Memory B cell (primary cell): ENCODE measurements around the gene MYMK.

Source experiments
- ATAC-seq: fragments of 150-1000 bp; cut with Tn5 transposase; 2 replicates; pipeline ENCODE4 v1.10.0; 2021; ENCODE audit warnings: low read depth, mild to moderate bottlenecking, moderate library complexity
- DNase-seq, 2 donors: peaks; one replicate each; pipeline ENCODE4 v3.0.0; 2022; ENCODE audit warnings: low spot score in 2 of 2
- H3K27ac Mint-ChIP-seq: one replicate; pipeline ENCODE4 v1.8.0; 2022; ENCODE audit warnings: mild to moderate bottlenecking, moderate library complexity, mixed read lengths
- H3K27me3 Mint-ChIP-seq: one replicate; pipeline ENCODE4 v1.8.0; 2022; ENCODE audit warnings: mixed read lengths
- H3K36me3 Mint-ChIP-seq: one replicate; pipeline ENCODE4 v1.8.0; 2022; ENCODE audit warnings: mild to moderate bottlenecking, mixed read lengths
- H3K4me1 Mint-ChIP-seq: one replicate; pipeline ENCODE4 v1.8.0; 2022; ENCODE audit warnings: mixed read lengths
- H3K4me3 Mint-ChIP-seq: one replicate; pipeline ENCODE4 v1.8.0; 2022; ENCODE audit warnings: mild to moderate bottlenecking, moderate library complexity, mixed read lengths
- H3K9me3 Mint-ChIP-seq: one replicate; pipeline ENCODE4 v1.8.0; 2022; ENCODE audit warnings: mixed read lengths

MYMK gene, protein sequence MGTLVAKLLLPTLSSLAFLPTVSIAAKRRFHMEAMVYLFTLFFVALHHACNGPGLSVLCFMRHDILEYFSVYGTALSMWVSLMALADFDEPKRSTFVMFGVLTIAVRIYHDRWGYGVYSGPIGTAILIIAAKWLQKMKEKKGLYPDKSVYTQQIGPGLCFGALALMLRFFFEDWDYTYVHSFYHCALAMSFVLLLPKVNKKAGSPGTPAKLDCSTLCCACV

DNA sequence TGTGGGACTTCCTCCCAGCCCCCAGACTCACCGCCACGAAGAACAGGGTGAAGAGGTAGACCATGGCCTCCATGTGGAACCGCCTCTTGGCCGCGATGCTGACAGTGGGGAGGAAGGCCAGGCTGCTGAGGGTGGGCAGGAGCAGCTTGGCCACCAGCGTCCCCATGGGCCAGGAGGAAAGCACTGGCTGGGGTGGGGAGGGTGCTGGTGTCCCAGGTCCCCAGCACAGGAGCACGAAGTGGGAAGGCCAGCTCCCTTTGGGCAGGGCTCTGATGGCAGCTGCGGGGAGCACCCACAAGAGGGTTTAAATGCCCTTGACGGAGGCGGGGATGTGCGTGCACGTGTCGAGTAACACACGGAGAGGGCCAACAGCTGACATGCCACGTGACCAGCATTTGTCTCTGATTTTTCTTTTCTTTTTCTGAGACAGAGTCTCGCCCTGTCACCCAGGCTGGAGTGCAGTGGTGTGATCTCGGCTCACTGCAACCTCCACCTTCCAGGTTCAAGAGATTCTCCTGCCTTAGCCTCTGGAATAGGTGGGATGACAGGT, at the start of gene MYMK:
MYMK (minus strand) TSS at position 281 of the 550 bp plus-strand sequence; CDS start at position 166, 115 bp downstream.
- no peaks in the 10 kb centered on the region for H3K9me3 Mint-ChIP-seq
- H3K36me3 Mint-ChIP-seq = no peaks in the 10 kb centered on the region
- ATAC-seq (no peak), DNase-seq (no peak)
- no peak within 1 kb of the TSS for H3K27ac Mint-ChIP-seq
- H3K27me3 Mint-ChIP-seq = peaks cover 15% of the 10 kb centered on the region
- H3K4me1 Mint-ChIP-seq = no peaks in the 10 kb centered on the region
- H3K4me3 Mint-ChIP-seq = no peak within 1 kb of the TSS

DNA sequence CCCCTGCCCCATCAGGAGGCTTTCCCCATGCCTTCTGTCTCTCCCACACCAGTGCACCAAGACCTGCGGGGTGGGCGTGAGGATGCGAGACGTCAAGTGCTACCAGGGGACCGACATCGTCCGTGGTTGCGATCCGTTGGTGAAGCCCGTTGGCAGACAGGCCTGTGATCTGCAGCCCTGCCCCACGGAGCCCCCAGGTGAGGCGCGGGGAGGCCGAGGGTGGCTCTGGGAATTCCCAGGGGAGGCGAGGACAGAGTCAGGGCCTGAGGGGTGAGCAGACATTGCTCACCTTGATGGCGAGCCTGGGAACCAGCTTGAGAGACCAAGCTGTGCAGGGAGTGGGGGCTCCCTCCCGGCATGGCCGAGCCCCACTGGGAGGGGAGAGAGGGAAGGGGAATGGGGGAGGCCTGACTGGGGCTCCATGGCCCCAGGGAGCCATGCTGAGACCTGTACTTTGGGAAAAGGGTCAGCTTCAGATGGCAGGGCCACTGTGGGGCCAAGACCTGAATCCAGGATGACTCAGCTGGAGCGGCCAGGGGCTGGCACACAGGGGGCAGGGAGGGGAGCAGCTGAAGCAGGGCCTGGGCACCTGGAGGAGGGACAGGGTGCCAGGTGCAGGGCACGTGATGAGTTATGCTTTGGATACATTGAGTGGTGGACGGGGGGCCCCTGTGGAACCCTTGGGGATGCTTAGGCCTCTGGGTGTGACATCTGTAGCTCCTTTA, 49.2 kb upstream of the MYMK start:
- no peaks in the 10 kb centered on the region for H3K36me3 Mint-ChIP-seq
- peaks cover 7% of the 10 kb centered on the region for H3K4me1 Mint-ChIP-seq
- peaks cover 31% of the 10 kb centered on the region for H3K27me3 Mint-ChIP-seq
- H3K9me3 Mint-ChIP-seq = no peaks in the 10 kb centered on the region
- DNase-seq (no peak), ATAC-seq (no peak)
- H3K4me3 Mint-ChIP-seq = no peak overlapping the region
- no peak overlapping the region for H3K27ac Mint-ChIP-seq

DNA sequence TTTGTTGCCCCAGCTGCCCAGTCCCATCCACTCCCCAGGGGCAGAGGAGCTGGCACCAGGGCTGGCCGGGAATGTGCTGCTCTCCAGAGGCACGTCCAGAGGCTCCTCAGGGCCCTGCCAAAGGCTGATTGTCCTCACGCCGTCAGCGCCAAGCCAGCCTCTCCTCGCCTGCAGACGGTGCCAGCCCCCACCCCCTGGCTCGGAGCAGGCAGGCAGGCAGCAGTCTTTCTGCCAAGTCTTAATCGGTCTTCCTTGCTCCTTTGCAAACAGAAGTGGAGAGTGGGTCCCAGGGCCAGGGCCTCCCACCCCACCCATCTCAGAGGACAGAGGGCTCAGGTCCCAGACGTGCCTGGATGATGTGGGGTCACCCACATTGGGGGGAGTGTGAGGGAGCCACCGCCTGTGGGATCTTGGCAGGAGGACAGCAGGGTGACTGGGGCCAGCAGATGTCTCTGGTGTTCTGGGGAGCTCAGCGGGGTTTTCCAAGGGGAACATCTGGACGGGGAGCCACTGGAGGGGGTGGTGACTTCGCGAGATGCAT, 48.1 kb upstream of the MYMK start:
- peaks cover 3% of the 10 kb centered on the region for H3K4me1 Mint-ChIP-seq
- DNase-seq = no peak
- ATAC-seq = no peak
- no peak overlapping the region for H3K4me3 Mint-ChIP-seq
- H3K9me3 Mint-ChIP-seq = no peaks in the 10 kb centered on the region
- no peaks in the 10 kb centered on the region for H3K36me3 Mint-ChIP-seq
- H3K27ac Mint-ChIP-seq = no peak overlapping the region
- H3K27me3 Mint-ChIP-seq = peaks cover 31% of the 10 kb centered on the region

DNA sequence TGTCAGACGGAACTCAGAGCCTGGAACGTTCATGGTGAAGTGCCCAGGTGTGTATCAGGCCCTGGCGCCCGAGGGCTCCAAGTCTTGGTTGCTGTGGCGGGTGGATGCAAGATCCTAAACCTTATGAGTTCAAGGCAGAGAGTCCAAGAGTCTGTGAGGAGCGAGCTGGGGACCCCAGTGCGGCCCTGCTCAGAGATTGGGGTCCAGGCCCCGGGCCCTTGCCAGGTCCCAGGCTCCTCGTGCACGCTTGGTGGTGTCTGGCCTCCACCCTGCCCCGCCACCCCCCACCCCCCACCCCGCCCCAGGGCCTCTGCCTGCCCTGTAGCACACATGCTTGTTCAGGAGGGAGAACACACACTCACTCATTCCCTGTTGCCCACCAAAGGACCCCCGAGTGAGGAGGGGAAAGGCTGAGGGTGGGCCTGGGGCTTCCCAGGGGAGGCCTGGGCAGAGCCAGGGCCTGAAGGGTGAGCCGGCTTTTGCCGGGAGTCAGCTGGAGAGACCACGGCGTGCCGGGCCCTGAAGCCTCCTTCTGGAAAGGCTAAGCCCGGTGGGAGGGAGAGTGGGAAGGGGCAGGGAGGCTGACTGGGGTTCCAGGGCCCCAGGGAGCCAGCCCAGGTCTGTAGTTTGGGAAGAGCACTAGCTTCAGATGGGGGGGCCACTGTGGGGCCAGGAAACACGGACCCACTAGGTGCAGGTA, 47.3 kb upstream of the MYMK start:
- ATAC-seq = no peak
- no peak for DNase-seq
- Mint-ChIP-seq H3K27ac (no peak overlapping the region), H3K36me3 (no peaks in the 10 kb centered on the region), H3K4me3 (no peak overlapping the region), H3K9me3 (no peaks in the 10 kb centered on the region), H3K27me3 (peaks cover 31% of the 10 kb centered on the region), H3K4me1 (peaks cover 3% of the 10 kb centered on the region)

DNA sequence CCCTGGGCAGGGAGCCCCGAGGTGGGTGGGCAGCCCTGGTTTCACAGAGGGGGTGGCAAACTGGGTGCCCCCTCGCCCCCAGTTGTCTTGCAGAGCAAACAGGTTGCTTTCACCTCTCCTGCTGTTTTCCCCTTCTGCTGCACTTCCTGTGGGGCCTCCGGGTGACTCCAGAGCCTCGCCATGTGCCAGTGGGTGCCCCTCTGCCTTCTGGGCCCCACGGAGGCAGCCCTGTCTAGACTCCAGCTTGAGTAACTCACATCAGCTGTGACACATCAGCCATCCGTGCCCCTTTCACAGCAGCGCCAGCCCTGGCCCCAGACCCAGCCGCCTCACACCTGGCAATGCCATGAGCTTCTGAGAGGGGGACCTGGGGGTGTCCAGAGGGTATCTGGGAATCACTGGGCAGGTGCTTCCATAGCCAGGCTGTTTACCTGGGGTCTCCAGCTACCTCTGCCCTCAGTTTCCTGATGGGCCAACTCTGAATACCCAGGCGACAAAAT, 46.7 kb upstream of the MYMK start:
- DNase-seq = no peak
- Mint-ChIP-seq H3K27me3 (peaks cover 25% of the 10 kb centered on the region), H3K9me3 (no peaks in the 10 kb centered on the region), H3K36me3 (no peaks in the 10 kb centered on the region), H3K4me3 (no peak overlapping the region), H3K4me1 (no peaks in the 10 kb centered on the region), H3K27ac (no peak overlapping the region)
- no peak for ATAC-seq

DNA sequence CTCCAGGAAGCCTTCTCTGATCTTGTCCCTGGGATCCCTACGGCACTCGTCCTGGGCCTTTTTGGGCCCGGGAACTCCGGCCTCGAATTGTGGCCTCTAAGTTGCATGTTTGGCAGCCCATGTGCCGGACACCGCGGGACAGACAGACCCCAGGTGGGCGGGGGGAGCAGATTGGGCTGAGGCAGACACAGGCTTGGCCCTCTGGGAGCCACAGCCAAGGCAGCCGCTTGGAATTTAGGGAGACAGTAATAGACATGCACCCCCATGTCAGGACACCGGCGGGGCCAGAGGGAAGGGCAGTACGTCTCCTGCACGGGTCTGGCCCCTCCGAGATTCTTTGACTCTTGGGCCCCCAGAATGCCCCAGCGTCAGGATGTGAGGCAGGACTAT, 45.9 kb upstream of the MYMK start:
- H3K9me3 Mint-ChIP-seq = no peaks in the 10 kb centered on the region
- ATAC-seq (no peak), DNase-seq (no peak)
- no peaks in the 10 kb centered on the region for H3K4me1 Mint-ChIP-seq
- no peak overlapping the region for H3K4me3 Mint-ChIP-seq
- no peaks in the 10 kb centered on the region for H3K36me3 Mint-ChIP-seq
- H3K27ac Mint-ChIP-seq = no peak overlapping the region
- peaks cover 22% of the 10 kb centered on the region for H3K27me3 Mint-ChIP-seq

DNA sequence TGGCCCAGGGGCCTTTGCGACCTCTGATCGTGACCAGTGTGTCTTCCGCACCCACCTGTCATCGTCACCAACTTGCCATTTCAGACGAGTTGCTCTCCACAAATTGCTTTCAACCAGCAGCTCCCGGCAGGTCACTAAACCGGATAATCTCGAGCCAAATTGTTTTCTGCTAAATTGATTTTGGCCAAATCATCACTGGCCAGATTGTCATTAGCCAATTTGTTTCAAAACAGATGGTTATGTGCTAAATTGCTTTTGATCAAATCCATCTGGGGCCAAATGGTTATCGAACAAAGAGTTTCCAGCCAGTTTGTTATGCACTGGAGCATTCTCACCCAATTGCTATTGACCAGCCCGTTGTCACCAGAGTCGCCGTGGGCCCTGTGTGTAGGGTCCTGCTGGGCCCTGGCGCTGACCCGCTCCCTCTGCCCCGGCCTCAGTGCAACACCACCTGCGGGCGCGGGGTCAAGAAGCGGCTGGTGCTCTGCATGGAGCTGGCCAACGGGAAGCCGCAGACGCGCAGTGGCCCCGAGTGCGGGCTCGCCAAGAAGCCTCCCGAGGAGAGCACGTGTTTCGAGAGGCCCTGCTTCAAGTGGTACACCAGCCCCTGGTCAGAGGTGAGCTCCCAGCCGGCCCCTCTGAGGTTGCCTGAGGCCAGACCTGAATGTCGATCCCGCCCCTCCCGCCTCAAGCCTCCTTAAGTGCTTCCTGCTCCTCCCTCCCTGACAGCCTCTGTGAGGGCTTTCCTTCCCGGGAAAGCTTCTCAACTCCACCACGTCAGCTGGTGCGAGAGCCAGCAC, 45.3 kb upstream of the MYMK start:
- no peak for DNase-seq
- Mint-ChIP-seq H3K27ac (no peak overlapping the region), H3K4me3 (no peak overlapping the region), H3K27me3 (peaks cover 17% of the 10 kb centered on the region), H3K36me3 (no peaks in the 10 kb centered on the region), H3K9me3 (no peaks in the 10 kb centered on the region), H3K4me1 (no peaks in the 10 kb centered on the region)
- ATAC-seq = no peak

DNA sequence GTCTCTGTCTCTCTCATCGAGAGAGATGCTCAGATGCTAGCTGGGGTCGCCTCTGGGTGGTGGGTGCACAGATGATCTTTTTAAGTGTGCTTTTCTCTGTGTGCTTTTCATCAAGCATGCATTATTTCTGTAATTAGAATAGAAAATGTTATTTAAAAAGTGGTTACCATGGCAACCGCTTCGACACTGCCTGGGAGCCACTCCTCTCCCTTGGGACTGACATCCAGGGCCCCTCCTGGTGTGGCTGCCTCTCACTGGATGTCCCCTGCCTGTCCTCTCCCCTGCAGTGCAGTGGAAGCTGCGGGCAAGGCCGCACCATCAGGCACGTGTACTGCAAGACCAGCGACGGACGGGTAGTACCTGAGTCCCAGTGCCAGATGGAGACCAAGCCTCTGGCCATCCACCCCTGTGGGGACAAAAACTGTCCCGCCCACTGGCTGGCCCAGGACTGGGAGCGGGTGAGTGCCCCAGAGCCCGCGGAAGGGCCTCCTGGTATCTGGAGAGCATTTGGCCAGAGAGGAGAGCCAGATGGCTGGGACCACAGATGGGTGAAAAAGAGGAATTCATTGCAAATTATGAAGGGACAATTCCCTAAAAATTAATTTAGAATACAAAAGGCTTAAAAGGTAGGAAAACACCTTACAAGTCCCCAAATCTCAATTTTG, 44.5 kb upstream of the MYMK start:
- H3K9me3 Mint-ChIP-seq = no peaks in the 10 kb centered on the region
- peaks cover 13% of the 10 kb centered on the region for H3K27me3 Mint-ChIP-seq
- no peaks in the 10 kb centered on the region for H3K36me3 Mint-ChIP-seq
- ATAC-seq = no peak
- no peak overlapping the region for H3K4me3 Mint-ChIP-seq
- H3K4me1 Mint-ChIP-seq = no peaks in the 10 kb centered on the region
- H3K27ac Mint-ChIP-seq = no peak overlapping the region
- no peak for DNase-seq

DNA sequence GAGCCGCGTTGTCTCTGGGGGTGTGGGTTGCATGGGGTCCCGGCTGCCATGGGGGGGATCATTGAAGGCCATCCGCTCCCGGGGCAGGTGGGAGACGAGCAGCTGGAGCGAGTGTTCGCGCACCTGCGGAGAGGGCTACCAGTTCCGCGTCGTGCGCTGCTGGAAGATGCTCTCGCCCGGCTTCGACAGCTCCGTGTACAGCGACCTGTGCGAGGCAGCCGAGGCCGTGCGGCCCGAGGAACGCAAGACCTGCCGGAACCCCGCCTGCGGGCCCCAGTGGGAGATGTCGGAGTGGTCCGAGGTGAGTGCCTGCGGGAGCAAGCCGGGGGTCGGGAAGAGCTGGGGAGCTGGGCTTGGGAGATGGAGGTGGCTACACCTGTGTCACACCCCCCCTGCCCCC, 43.4 kb upstream of the MYMK start:
- H3K27ac Mint-ChIP-seq = no peak overlapping the region
- H3K4me3 Mint-ChIP-seq = no peak overlapping the region
- DNase-seq = no peak
- H3K4me1 Mint-ChIP-seq = peaks cover 4% of the 10 kb centered on the region
- no peaks in the 10 kb centered on the region for H3K36me3 Mint-ChIP-seq
- ATAC-seq = no peak
- H3K9me3 Mint-ChIP-seq = peaks cover 2% of the 10 kb centered on the region
- H3K27me3 Mint-ChIP-seq = peaks cover 9% of the 10 kb centered on the region

DNA sequence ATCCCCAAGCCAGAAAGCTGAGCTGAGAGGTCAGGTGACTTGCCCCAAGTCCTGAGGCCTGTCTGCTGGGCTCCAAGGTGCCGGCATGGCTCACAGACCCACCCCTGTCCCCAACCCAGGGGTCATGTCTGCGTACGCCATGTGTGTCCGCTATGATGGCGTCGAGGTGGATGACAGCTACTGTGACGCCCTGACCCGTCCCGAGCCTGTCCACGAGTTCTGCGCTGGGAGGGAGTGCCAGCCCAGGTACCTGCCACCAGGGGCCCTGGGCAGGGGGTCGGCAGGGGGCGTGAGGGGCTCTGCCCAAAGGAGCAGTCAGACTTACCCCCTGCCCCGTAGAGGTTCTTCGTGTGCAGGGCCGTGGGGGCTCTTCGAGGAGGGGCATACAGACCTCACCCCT, 42.1 kb upstream of the MYMK start:
- Mint-ChIP-seq H3K27ac (no peak overlapping the region), H3K27me3 (peaks cover 7% of the 10 kb centered on the region), H3K36me3 (no peaks in the 10 kb centered on the region), H3K4me3 (no peak overlapping the region), H3K9me3 (peaks cover 2% of the 10 kb centered on the region), H3K4me1 (peaks cover 4% of the 10 kb centered on the region)
- DNase-seq (no peak), ATAC-seq (no peak)

DNA sequence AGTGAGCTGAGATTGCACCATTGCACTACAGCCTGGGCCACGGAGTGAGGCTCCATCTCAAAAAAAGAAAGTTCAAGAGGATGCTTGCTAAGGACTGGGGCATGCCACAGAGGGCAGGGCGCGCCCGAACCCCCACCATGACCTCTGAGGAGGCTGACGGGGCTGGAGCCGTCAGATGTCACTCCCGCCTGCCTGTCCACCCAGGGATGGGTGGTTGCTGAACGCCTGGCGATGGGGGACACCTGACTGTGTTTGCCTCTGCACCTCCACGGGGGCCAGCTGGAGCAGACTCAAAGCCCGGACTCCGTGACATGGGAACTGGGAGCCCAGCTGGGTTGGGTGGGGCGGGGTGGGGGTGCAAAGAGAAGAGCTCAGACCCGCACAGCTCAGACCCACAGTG, 41.6 kb upstream of the MYMK start:
- ATAC-seq = no peak
- H3K36me3 Mint-ChIP-seq = no peaks in the 10 kb centered on the region

DNA sequence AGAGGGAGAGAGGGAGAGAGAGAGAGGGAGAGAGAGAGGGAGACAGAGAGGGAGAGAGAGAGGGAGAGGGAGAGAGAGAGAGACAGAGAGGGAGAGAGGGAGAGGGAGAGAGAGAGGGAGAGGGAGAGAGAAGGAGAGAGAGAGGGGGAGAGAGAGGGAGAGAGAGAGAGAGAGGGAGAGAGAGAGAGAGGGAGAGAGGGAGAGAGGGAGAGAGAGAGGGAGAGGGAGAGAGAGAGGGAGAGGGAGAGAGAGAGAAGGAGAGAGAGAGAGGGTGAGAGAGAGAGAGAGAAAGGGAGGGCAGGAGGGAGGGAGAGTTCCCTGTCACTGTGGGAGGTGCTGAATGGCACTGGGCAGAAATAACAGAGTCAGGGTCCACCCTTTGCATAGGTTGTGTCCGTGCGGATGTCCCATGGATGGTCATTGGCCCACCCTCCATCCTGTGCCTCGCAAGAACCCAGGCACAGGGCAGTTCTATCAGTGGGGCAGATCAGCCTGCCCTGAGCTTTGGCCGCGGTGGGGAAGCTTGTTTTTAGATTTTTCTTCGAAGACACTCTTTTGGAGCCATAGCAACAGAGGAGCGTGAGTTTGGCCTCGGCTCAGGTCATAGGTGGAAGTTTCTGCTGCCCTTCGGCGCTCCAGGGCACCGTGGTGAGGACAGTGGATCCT, 39.8 kb upstream of the MYMK start:
- Mint-ChIP-seq H3K4me3 (no peak overlapping the region), H3K4me1 (peaks cover 6% of the 10 kb centered on the region)

More for the DNA sequence above, 41.6 kb upstream of the MYMK start:
- peaks cover 2% of the 10 kb centered on the region for H3K9me3 Mint-ChIP-seq
- no peak for DNase-seq
- no peak overlapping the region for H3K4me3 Mint-ChIP-seq
- H3K4me1 Mint-ChIP-seq = peaks cover 6% of the 10 kb centered on the region
- H3K27ac Mint-ChIP-seq = no peak overlapping the region
- peaks cover 9% of the 10 kb centered on the region for H3K27me3 Mint-ChIP-seq

More for the DNA sequence above, 39.8 kb upstream of the MYMK start:
- peaks cover 11% of the 10 kb centered on the region for H3K27me3 Mint-ChIP-seq
- no peak overlapping the region for H3K27ac Mint-ChIP-seq
- no peak for ATAC-seq
- DNase-seq = no peak
- H3K36me3 Mint-ChIP-seq = no peaks in the 10 kb centered on the region
- peaks cover 2% of the 10 kb centered on the region for H3K9me3 Mint-ChIP-seq
